Epithelial cell of proximal tubule (primary cell): ENCODE measurements around the gene STOX2. TPM values are rescaled to one million over a fixed set of nuclear protein-coding genes. Genes with fewer than 3 reads are reported as not detected.

Source experiments
- DNase-seq: peaks from one replicate; pipeline ENCODE4 v3.0.0-alpha.2; 2011; ENCODE audit warnings: low read depth
- H3K4me3 ChIP-seq: 2 replicates; pipeline ENCODE4 v1.5.1; 2011; ENCODE audit warnings: low read depth, mild to moderate bottlenecking, low read length
- total RNA-seq: library from RNA; depleted of rRNA; stranded (reverse); fragments of >200 nt; gene quantifications from 2 replicates; pipeline ENCODE4 v1.2.3, GENCODE V29; 2015
- TF ChIP-seq, protein P1 (sequence below): conservative IDR thresholded peaks from 2 replicates; pipeline ENCODE4 v1.5.1; 2012; ENCODE audit warnings: low read depth, mild to moderate bottlenecking, low read length

The STOX2 gene
- total RNA-seq, 1 donor from 2014 or later: 4.3 TPM

DNA sequence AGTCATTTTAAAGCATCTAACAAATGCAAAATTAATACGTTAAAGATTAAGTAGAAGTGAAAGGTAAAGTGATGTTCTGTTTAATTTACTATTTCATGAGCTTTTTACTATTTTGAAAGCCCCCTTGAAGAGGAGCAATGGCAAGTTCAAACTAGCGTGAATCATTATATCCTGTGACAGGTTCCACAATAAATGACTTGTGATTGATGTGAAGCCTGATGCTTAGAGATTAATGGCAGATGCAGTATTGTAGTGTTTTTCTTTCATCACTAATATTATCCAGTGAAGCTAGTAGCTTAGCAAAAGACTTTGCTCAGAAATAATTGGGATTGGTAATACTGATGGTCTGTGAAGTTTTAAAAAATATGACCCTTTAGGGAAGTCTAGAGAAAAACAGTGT is 57.3 kb downstream of the STOX2 start:
- no peak overlapping the region for H3K4me3 ChIP-seq
- DNase-seq: no peak
- TF ChIP-seq, protein P1, sequence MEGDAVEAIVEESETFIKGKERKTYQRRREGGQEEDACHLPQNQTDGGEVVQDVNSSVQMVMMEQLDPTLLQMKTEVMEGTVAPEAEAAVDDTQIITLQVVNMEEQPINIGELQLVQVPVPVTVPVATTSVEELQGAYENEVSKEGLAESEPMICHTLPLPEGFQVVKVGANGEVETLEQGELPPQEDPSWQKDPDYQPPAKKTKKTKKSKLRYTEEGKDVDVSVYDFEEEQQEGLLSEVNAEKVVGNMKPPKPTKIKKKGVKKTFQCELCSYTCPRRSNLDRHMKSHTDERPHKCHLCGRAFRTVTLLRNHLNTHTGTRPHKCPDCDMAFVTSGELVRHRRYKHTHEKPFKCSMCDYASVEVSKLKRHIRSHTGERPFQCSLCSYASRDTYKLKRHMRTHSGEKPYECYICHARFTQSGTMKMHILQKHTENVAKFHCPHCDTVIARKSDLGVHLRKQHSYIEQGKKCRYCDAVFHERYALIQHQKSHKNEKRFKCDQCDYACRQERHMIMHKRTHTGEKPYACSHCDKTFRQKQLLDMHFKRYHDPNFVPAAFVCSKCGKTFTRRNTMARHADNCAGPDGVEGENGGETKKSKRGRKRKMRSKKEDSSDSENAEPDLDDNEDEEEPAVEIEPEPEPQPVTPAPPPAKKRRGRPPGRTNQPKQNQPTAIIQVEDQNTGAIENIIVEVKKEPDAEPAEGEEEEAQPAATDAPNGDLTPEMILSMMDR: no peak

DNA sequence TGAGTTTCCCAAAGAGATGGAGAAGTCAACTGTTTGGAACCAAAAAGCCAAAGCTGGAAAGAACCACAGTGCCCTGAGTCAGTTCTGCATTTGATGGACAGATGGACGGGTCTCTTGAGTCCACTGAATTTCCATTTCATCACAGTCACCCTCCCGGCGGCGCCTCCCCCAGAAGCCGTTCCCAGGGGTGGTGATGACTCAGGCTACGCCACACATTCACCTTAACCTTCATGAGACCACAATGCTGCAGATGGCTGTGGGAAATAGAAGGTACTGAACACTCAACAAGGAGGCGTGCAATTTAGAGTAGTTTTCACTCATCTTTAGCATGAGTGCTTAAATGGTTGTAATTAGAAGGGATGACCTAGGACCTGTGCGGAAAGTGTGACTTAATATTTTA is 61.3 kb downstream of the STOX2 start:
- no peak for DNase-seq
- H3K4me3 ChIP-seq: no peak overlapping the region
- TF ChIP-seq, protein P1: no peak

DNA sequence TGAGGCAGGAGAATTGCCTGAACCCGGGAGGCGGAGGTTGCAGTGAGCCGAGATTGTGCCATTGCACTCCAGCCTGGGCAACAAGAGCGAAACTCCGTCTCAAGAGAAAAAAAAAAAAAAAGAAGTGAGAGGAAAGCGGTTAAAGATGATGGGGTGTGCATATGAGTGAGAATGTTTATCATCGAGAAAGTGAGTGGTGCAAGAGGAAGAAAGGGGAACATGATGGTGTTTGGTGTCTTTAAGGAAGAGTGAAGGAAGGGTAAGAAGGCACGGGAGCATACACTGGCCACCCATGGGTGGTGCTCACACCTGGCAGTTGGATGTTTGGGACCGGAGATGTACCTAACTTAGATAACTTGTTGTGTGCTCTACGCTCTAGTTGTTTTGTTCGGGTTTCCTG is 62.2 kb downstream of the STOX2 start:
- TF ChIP-seq, protein P1: no peak
- DNase-seq: no peak
- no peak overlapping the region for H3K4me3 ChIP-seq

DNA sequence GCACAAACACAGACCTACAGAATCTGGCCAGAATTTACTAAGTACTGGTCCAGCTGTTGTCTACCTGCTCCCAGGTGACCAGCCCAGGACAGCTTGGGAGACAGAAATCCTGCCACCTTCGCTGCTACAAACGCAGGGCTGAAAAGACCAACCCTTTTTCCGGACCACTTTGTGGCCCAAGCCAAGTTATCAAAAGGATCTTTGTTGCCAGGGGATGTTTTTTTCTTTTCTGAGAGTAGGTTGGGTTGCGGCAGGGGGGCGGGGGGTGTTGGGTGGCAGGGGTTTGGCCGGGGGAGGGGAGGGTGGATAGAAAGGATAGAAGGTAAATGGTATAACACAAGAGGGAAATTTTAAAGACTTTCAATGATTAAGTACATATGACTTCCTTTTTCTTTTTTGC is 63.4 kb downstream of the STOX2 start:
- DNase-seq: no peak
- no peak overlapping the region for H3K4me3 ChIP-seq
- TF ChIP-seq, protein P1: no peak

DNA sequence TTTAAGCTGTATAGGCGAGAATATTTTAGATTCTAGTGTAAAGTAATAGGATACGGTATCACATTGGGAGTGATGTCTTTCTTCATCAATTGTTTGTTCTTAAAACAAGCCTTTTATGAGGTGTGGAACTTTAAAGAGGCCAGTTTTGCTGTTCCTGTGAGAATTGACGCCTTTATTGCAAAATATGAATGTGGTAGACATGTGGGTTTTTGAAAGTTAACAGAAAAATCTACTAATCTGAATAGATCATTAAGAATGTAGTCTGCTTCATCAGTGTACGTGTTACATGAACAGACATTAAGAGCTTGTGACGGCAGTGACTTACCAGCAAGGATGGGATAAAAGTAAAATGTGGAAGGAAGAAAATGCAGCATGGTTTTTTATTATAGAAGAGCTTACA is 63.8 kb downstream of the STOX2 start:
- no peak for DNase-seq
- TF ChIP-seq, protein P1: no peak
- H3K4me3 ChIP-seq: no peak overlapping the region

DNA sequence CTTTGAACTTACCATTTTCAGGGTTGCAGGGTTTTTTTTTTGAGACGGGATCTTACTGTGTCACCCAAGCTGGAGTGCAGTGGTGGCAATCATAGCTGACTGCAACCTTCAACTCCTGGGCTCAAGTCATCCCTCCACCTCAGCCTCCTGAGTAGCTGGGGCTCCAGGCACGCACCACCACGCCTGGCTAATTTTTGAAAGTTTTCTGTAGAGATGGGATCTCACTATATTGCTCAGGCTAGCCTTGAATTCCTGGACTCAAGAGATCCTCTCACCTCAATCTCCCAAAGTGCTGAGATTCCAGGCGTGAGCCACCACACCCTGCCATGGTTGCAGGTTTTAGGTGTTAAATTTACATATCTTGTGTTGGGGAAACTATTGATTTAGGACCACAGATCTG is 64.5 kb downstream of the STOX2 start:
- TF ChIP-seq, protein P1: no peak
- H3K4me3 ChIP-seq: no peak overlapping the region
- DNase-seq: no peak

DNA sequence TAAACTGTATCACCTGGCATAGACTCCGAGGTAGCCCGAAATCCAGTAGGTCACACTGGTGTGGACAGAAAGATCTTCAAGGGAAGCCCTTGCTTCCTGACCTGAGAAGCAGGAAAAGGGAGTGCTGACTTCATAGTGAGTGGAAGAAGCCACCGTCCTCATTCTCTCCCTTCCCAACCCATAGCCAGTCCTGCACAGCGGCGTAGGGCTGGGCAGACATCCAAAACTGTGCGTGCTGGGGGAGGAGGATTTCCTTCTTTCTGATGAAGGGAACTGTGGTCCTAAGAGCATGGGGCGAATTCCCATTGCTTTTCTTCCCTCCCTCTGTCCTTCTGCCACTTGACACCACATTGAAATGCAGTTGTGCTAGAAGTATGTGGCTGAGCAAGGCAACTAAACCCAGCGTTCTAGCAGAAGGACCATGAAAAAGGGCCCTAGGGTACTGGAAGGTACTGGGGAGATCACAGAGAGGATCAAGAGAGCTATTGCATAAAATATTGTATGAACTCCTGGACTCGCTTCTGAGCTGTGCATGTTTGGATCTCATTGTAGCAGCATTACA is 66.9 kb downstream of the STOX2 start:
- DNase-seq: no peak
- TF ChIP-seq, protein P1: no peak
- H3K4me3 ChIP-seq: no peak overlapping the region
